ENCODE data around the gene SCMH1.
"Not testable (repeated sequence)": the region's sequence is repeated elsewhere in the genome, so short reads cannot be mapped to it uniquely, and the experiment has no call there.

The SCMH1 gene

GRCh38 chr1:41200728-41201127 is 41.4 kb downstream of the SCMH1 start:
- DNase-seq: no peak

GRCh38 chr1:41199375-41199774 is 42.7 kb downstream of the SCMH1 start:
- DNase-seq: no peak

DNA sequence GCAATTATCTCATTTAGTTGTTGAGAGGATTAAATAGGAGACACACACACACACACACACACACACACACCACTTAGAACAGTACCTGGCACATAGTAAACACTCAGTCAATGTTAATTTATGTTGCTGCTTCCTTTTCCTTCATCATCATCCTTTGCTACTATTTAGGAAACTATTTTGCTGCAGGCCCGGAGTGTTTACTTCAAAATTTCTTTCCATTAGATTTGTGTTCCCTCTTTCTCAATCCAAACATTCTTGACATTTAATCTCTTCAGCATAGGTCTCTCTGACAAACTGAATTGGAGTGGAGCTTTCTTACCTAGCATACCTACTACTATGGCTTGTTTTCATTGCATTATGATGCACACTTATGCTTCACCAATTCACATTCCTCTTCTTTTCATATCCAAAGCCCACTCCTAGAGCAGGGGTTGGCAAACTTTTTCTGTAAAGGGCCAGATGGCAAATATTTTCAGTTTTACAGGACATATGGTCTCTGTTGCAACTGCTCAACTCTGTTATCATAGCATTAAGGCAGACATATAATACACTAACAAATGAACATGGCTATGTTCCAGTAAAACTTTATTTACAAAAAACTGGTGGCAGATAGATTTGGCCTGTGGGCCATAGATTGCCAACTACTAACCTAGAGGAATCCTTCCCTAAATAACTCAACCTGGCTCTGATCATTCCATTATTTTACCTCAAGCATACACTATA is 49.5 kb downstream of the SCMH1 start:
- DNase-seq: no peak

DNA sequence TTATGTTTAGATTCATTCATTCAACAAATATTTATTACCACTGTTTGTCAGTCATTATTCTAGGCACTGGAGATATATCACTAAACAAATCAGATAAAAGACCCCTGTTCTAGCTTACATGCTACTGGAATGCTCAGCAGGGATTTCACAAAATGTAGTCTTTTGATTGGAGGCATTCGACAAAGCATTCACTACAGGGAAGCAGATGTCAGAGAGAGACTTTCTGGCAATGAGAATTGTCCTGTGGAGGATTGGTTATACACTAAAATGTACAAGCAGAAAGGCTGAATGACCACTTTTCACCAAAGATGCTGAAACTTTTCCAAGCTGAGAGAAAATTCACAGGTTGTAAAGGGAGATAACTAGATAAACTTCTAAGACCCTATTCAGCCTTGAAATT is 57.7 kb downstream of the SCMH1 start:
- no peak for DNase-seq

GRCh38 chr1:41178230-41178629 is 63.9 kb downstream of the SCMH1 start:
- not testable (repeated sequence) for DNase-seq

DNA sequence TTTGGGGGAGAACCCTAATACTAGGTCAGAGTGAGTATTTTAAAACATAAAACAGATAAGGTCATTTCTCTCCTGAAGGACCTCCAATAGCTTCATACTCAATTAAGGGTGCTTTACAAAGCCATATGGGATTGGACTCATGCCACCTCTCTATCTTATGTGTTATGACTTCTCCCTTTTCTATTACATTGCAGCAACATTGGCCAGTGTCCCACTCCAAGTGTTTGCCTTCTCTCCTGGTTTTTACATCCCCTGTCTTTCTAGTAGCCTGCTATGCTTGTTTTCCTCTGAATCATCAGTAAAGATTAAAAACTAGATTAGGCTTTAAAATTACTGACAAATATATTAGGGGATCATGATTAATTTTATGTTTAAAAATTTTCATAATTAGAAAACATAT is 66.6 kb downstream of the SCMH1 start:
- no peak for DNase-seq

DNA sequence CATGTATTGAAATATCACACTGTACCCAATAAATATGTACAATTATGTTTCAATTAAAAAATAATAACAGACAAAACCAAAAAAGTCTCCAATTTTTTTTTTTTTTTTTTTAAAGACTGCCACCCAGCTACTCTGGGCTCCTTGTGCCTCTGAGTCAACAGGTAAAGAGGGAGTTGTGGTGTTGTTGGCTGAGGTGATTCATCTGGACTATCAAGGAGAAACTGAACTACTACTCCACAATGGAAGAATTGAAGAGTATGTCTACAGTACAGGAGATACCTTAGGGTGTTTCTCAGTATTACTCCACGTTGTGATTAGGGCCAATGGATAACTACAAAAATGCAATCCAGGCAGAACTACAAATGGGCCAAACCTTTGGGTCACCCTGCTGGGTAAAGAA is 67.9 kb downstream of the SCMH1 start:
- DNase-seq: no peak

GRCh38 chr1:41173651-41174050 is 68.5 kb downstream of the SCMH1 start:
- no peak for DNase-seq

DNA sequence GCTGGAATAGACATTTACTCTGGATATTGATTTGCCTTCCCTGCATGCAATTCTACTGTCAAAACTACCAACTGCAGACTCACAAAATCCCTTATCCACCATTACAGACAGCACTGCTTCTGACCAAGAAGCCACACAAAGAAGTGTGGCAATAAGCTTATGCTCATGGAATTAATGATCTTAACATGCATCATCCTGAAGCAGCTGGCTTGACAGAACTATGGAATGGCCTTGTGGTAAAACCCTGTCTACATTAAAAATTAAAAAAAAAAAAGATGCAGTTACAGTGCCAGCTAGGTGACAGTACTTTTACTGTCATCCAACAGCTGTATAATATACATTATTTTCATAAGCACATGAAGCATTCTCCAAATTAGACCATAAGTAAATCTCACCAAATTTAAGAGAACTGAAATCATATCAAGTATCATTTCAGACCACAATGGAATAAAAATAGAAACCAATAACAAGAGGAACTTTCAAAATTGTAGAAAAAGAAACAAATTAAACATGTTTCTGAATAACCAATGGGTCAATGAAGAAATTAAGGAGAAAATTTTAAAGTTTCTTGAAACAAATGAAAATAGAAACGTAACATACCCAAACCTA is 70.7 kb downstream of the SCMH1 start:
- no peak for DNase-seq

DNA sequence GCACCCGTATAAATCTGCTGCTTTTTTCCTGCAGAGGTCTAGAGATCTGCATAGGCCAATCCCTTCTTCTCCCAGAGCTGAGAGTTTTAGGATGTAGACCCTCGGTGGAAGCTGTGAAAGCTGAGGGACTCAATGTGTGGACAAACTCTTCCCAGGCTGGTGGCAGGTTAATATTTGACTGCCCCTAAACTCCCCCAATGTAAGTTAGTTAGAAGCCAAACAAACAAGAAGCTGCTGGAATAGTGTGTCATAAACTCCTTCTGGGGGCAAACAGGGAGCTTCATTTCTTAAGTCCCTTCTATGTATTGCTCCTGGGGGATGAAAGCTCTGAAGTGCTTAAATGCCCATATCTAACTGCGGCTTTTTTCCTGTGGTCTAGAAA is 72.3 kb downstream of the SCMH1 start:
- DNase-seq: no peak

- DNase-seq: no peak
Measured at GRCh38 chr1:41169066-41169798, 72.9 kb downstream of the SCMH1 start.

GRCh38 chr1:41167667-41168066 is 74.4 kb downstream of the SCMH1 start:
- DNase-seq: no peak

GRCh38 chr1:41164727-41165126 is 77.4 kb downstream of the SCMH1 start:
- no peak for DNase-seq

DNA sequence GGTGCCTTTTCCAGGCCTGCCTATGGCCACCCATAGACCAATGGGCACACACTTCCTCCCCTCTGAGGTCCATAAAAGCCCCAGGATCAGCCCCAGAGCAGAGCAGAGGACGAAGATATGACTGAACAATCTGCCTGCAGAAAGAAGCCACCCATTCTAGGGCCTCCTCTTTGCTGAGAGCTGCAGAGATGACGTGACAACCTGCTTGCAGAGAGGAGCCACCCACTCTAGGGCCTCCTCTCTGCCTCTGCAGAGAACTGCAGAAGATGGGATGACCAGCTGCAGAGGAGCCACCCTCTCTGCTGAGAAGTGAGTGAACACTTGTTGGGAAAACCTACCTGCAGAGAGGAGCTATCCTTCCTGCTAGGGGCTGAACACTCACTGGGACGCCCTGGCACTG is 79.7 kb downstream of the SCMH1 start:
- no peak for DNase-seq

DNA sequence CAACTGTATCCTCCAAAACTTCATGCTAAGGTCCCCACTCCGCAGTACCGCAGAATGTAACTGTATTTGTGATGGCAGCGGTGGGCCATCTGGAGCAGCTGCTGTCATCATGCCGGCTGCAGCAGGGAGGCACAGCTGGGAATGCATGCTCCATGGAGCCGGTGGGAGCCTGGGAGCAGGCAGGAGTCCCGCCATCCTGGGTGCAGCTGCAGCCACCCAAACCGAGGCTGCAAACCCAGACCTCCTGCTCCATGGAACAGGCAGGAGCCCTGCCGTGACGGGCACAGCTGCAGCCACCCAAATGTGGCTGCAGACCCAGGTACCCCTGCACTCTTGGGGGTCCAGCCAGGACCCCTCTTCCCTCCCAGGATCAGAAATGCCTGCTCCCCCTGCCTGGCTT is 80.3 kb downstream of the SCMH1 start:
- DNase-seq: no peak

DNA sequence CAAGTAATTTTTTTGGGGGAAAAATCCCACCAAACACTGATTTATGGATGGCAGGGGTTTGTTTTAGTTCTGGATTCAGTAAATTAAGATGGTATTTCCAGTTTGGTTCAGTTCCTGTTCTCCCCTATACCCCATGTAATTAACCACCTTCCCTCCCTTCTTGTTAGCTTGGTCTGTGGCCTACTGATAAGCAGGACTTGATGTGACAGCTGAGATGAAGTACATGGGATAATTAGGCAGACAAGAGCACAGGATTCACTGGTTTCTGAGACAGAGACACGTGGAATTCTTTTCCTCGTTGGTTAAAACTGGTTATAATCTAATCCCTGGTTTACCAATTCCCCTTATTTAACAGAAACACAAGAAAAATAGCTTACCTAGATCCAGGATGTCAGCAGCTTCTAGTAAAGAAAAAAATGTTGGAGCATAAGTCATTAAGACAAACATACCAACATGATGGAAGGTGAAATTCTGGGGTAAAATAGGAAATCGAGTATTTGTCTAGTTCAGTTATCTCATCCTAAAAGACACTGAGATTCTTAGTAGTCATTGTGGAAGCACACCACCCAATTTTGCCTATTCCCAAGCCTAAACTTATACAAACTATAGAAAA is 81.5 kb downstream of the SCMH1 start:
- DNase-seq: no peak

DNA sequence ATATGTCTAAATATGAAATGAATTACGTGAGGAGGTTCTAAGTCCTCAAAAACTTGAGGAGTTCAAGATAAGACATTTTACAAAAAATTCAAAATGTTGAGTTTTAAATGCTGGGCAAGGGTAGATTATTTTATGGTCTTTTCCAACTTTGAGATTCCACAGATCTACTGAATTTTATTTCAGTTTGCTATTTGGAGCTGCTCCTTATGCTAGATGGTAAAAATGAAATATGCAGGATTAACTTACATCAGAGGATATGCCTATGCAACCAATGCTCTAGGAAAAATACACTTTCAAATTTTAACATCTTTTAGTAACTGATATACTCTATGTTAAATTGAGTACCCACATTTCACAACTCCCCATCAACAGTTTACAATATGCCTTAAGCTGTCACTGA is 83.1 kb downstream of the SCMH1 start:
- DNase-seq: no peak

DNA sequence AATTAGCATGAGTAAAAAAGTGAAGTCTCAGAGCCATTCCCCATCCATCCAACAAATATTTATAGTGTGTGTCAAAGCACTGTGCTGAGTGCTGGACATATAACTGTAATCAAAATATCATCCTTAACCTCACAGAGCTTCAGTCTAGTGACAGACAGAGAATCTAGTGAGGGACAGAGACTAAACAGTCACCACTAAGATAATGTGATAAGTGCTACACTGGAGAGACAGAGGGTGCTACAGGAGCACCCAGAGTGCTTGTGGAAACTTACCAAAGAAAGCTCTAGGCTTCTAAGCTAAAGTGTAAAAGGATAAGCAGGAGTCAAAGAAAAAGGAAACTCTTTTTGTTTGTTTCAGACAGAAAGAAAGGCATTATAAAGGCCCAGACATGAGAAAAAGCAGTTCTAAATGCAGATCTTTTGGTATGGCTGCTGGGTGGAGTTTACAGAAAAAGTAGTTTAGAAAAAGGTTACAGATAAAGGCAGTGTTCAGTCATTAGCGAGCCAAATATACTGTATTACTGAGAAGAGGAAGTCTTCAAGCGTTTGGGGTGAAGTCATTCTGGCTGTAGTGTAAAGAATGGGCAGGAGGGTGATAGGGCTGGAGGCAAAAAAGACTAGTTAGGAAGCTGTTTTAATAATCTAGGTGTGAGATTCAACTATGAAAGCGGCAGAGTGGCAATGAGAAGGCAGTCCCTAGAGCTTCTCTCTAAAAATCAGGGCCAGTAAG is 83.8 kb downstream of the SCMH1 start:
- no peak for DNase-seq

- DNase-seq: no peak
Measured at GRCh38 chr1:41155105-41155504, 87.0 kb downstream of the SCMH1 start.

DNA sequence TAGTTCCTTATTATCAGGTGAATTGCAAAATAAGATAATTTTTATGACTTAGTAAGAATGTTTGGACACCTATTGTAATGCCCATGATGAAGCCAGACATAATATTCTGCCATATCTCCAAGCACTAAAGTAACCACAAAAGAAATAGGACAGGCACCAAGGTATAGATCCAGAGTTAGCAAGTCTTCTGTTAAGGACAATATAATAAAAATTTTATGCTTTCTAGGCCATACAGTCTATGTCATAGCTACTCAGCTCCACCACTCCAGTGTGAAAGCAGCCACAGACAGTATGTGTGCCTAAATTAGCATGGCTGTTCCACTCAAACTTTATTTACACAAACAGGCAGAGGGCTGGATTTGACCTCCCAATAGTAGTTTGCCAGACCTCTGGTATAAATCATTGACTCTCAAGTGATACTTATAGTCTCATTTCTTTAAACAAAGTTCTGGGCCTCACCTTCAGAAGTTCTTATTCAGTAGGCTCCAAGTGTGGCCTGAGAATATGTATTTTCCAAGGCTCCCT is 88.3 kb downstream of the SCMH1 start:
- DNase-seq: no peak

- no peak for DNase-seq
Measured at GRCh38 chr1:41152622-41153044, 89.5 kb downstream of the SCMH1 start.

DNA sequence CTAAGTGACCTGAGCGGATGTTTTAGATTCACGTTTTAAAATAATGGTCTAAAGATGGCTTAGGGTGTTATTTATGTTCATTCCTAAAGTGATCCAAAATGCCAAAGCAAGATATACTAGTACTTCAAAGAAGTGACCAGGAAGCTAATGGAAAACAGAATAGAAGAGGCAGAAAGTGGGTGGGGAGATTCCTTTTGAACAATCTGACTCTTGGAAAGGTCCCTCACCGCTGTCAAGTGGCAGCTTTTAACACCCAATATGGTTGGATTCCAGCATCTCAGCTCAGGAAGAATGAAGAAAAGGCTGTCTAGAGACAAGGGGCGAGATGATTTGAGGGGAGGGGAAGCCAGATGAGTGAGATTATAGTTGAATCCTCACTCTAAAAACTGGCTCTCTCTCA is 90.3 kb downstream of the SCMH1 start:
- no peak for DNase-seq

DNA sequence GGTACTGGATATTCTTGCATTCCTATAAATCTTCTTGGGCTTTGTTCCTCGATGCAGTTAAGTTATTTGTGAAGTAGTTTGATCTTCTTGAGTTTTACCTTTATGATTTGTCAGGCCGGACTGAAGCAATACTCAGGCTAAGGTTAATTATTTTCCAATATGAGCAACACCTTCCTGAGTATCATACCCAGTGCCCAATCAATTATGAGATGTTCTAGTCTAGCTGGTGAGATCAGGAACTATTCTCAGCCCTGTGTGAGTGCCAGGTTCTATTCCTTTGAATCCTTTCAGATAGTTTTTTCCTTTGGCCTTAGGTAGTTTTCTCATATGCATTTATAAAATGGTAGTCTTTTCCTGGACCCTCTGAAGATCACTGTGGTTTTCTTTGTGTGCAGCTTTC is 92.5 kb downstream of the SCMH1 start:
- no peak for DNase-seq
